Stimulated activated CD4-positive, alpha-beta T cell treated with anti-CD3 and anti-CD28 coated beads, TNF-alpha, amount 100 ng/mL, for 48 hours (primary cell): ENCODE measurements around the gene BARX1.
"Not testable (repeated sequence)": the region's sequence is repeated elsewhere in the genome, so short reads cannot be mapped to it uniquely, and the experiment has no call there.

Source experiments
- DNase-seq, 3 donors: peaks; one replicate each; pipeline ENCODE4 v3.0.0-alpha.2; 2020; ENCODE audit warnings: low read depth in 3 of 3

BARX1 gene

DNA sequence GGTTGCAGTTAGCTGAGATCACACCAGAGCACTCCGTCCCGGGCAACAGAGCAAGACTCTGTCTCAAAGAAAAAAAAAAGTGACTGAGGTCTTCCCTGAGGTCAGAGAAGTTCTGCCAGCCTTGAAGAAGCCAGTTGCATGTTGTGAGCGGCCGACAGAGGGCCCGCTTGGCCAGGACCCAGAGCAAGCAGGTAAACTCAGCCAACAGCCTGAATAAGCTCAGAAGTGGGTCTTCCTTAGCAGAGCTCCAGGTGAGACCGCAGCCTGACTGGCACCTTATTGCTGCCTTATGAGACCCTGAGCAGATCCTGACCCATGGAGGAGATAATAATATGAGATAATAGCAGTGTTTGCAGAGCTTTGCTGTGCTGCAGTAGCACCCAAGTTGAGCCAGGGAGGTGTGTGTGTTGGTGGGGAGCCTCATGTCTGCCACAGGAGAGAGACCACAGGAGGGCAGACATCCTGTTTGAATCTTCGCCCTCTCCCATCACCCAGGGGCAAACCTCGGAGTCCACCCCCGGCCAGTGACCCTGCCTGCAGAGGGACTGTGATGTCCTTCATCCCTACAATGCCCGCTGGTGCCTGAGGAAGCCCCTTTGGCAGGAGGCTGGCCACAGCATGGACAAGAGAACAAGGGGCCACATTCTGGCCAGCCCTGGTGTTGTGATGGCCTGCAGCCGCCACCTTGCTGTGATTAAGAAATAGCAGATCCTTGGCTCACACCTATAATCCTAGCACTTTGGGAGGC, 10.8 kb upstream of the BARX1 start:
- no peak for DNase-seq

DNA sequence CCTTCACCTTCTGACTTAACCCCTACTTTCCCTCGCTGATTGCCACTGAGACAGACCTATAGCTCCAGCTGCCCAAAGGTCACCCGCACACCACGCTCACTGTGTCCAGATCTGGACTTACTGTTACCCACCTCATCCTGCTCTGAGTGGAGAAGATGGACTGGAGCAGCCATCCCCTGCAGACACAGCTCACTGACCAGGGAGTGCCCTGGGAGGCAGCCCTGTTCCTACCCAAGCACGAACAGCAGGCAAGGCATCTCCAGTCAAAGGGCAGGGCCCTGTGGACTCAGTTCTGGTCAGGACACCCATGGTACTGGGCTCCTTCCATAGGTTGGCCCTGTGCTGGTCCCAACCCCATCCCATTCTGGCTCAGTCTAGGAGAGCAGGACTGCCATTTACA, 9.5 kb upstream of the BARX1 start:
- no peak for DNase-seq

DNA sequence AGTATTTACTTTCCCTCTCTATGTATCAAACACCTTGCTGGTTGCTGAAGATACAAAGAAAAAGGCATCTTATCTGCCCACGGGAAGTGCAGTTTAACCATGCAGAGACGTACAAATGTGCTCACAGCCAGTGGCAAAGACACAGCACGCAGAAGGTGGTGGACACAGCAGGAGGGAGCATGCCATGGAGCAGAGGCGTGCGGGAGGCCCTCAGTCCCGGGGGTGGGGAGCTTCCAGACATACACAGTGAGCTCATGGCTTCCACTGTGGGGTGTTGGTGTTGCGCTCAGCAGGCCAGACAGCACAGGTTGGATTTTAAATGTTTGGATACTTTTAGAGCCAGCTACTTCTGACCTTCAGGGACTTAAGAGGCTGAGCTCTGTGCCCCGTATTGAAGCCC, 8.8 kb upstream of the BARX1 start:
- no peak for DNase-seq

DNA sequence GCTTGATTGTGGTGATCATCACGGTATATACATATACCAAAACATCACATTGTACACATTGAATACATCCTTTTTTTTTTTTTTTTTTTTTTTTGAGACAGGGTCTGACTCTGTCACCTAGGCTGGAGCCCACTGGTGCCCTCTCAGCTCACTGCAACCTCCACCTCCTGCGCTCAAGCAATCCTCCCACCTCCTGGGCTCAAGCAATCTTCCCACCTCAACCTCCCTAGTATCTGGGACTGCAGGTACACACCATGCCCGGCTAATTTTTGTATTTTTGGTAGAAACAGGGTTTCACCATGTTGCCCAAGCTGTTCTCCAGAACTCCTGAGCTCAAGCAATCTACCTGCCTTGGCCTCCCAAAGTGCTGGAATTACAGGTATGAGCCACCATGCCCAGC, 8.3 kb upstream of the BARX1 start:
- DNase-seq, result not testable (repeated sequence)

DNA sequence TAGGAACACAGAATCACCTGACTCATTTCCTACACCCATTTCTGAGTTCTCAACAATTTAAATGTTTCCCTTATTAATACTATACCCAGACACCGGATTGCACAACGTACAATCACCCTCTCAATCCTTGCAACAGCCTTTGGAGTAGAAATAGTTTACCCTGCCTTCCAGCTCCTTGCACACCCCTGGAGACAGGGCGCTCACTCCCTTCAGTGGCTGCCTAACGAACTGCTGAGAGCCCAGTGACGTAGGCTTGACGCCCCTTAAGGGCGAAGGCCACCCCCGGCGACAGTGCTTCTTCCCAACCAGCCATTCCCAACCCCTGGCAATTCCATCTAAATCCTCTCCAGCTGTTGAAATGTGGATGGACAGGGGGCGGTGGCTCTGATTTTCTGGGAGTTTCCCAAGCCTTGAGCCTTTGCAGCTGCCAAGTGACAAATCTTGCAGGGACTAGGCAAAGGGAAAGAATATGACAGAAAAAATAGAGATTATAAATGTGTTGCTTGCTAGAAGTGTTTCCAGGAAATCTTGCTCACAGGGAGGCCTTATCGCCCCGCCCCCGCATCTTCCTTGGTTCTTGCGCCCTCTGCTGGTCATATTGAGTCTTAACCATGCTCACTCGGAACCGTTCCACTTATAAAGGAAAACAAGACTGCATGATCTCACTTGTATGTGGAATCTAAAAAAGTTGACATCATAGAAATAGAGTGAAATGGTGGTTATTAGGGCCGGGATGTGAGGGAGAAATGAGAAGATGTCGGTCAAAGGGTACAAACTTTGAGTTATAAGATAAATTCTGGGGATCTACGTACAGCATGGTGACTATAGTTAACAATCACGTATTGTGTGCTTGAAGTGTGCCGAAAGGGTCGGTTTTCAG, 7.6 kb upstream of the BARX1 start:
- DNase-seq, result peak; percentile 68 to 79 (median 76)

DNA sequence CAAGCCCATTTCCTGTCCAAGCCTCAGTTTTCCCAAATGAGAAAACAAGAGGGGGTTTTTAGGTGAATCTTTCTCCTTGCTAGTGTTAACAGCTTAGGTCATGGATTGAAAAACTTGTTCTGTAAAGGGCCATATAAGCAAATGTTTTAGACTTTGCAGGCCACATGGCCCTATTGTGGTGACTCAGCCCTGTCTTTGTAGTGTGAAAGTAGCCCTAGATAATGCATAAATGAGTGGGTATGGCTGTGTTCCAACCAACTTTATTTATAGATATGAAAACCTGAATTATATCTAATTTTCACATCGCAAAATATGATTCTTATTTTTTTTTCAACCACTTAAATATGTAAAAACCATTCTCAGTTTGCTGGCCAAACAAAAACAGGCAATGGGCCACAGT, 6.9 kb upstream of the BARX1 start:
- no peak for DNase-seq

DNA sequence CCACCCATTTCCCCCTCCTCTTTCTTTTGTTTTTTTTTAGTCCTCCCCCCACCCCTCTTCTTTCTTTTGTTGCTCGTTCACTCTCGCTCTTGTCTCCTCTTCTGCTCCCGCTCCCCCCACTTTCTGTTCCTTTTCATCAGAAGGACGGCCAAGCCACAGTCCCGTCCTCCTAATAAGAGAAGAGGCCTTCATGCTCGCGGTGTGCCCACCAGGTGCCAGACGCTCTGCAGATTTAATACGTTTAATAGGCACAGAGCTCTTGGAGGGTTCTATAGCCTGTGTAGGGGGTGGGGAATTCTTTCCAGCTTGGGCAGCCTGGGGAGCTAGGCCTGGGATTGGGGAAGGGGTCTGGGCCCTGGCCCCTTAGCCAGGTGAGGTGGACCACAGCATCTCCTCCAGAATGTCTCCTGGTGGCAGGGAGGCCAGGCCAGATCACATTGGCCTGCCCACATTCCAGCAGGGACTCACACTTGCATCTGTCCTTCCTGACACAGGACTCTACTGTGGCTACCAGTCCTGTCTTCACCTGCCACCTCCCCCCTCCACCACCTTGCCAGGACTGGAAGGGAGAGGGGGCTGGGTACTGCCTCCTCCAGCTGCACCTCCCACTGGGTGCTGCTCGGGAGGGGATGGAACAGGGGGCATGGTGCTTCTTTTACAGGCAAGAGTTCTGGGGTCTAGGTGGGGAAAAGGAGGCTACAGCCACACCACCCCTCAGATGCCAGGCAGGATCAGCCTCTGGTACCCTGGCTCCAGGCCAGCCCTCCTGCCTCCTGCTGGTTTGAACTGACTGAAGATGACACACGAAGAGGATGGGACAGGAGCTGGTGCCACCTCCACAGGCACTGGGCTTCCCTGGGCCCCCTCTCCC, 6.1 kb upstream of the BARX1 start:
- no peak for DNase-seq

DNA sequence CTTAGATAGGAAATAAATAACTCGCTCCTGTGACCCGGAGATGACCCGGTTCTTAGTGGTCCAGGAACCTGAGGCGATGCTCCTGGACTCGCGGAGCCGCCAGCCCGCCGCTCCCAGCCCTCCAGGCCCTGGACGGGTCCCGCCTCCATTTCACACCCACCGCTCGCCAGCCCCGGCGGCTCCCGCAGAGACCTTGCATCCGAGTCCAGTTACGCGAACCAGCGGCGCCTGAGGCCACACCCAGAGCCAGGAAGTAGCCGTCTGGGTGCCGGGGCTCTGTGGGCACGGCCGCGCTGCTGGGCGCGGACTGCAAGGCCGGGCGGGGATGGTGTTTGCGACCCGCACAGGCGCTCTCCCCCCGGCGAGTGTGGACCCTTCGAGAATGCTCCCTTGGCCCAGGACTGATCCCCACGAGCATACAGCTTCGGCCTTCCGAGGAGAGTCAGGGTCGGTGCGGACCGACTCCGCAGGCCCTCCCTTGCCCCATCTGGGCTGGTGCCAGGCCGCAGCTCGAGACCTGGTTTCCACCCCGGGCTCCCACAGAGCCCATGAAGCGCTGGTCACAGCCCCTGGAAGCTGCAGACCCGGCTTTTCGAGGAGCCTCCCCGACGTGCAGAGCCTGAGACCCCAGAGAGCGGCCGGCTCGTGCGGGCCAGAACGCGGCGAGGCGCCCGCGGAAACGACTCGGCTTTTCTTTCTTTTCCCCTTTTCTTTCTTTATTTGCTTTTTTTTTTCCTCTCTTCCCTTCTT, 5.2 kb upstream of the BARX1 start:
- DNase-seq, result no peak

DNA sequence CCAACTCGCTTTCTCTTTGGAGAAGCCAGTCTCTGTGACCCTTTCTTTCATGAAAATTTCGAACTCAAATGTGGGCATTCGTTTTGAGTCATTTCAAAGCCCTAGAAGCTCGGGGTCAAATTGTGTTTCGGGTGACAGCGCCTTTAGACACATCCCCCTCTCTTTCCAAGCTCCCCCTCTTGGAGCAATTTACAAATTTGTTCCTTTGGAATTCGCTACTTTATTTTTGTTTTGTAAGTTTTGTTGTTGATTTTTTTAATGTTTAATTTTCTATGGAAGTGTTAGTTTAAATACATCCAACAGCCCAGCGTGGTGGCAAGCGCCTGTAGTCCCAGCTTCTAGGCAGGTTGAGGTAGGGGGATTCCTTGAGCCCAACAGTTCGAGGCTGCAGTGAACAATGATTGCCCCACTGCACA, 4.6 kb upstream of the BARX1 start:
- no peak for DNase-seq

DNA sequence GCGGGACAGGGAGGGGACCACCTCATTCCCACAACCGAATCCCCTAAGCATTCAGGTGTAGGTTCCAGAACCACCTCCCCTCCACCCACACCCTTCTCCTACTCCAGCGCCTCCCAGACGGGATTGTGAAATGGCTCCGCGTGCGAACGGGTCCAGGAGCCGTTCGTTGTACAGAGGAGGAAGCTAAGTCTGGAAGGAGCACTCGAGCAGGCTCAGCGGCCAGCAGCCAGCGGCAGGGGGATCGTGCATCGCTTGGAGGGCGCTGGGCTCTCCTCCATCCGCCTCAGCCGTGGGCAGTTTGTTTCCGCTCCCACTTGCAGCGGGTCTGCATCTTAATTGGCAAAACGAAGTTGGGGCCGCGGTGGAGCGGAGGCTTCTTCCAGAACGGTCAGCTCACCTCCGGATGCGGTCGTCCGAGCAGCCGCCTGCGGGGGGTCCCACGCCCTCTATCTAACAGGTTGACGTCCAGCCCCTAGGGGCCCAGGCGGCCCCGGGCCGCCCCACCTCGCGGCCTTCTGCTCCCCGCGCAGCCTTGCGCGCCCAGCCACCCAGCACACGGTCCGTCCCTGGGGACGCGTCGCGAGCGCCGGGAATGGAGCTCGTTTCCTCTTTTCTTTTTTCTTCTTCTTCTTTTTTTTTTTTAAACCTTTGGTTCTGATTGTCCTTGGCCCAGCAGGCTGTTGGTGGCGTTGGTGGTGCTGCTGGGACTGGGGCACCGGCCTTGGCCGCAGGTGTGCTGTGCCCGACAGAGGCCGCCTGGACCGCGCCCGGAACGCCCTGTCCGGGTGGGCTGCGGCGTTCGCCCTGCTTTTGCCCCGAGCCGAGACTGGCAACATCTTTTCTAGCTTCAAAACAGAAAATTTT, 3.9 kb upstream of the BARX1 start:
- no peak for DNase-seq

DNA sequence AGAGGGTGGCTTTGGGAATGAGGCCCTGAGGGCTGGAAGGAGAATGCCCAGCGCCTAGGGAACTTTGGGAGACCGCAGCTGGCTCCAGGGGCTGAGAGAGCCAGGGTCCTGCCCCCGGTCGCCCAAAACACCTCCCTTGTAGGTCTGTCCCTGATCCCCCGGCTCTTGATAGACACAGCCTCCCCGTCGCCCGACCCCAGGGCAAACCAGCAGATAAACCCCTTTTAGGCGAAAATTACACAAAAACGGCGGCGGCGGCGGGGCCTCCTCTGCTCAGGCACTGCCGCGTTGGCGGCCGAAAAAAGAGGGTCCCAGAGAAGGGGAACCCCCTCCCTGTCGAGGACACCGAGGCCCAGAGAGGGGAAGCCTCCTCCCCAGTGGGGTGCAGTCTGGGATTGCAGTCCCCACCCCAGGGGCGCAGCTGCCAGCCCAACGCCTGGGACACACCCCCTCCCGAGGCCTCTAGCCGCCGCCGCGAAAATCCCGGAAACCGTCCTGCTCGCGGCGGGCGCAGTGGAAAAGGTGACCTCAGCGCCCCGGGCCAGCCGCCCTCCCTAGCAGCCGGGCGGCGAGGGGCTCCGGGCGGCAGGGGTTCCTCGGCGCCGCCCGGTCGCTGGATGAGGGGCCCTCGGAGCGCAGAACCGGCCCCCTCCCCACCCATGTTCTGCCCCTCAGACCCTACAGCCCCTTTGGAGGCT, 3.1 kb upstream of the BARX1 start:
- DNase-seq, result no peak

DNA sequence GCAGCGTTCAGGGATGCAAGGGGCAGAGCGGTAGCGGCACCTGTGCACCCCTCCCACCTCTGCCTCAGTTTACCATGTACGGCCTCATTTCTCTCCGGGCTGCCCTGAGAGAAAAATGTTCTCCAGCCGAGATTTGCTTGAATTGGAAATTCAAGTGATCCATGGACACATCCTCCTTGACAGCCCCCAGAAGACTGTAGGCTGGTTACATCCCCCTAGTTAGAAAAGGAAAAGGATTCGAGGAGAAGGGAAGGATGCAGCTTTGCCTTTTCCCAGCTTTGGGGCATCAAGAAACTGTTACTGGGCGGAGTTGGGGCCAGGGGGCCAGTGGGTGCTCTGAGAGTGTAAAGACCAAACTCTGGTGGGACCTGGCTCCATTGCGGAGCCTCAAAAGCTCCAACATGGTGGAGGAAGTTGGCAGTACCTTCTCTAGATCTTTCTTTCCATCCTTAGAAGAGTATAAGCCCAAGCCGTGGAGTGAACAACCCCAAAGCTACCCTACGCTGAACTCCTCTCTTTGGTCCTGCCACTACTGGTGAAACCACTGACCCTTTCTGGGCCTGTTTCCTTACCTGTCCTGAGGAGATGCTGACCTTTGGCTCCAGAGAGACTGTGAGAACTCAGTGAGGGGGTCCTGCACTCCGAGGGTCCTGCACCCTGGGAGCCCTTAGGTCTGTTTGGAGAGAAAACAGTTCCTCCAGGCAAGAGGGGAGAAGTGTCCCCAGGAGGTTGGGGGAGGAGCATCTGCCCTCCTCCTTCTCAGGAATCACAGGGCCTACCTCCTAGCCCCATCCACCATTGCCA, 1.0 kb upstream of the BARX1 start:
- no peak for DNase-seq

DNA sequence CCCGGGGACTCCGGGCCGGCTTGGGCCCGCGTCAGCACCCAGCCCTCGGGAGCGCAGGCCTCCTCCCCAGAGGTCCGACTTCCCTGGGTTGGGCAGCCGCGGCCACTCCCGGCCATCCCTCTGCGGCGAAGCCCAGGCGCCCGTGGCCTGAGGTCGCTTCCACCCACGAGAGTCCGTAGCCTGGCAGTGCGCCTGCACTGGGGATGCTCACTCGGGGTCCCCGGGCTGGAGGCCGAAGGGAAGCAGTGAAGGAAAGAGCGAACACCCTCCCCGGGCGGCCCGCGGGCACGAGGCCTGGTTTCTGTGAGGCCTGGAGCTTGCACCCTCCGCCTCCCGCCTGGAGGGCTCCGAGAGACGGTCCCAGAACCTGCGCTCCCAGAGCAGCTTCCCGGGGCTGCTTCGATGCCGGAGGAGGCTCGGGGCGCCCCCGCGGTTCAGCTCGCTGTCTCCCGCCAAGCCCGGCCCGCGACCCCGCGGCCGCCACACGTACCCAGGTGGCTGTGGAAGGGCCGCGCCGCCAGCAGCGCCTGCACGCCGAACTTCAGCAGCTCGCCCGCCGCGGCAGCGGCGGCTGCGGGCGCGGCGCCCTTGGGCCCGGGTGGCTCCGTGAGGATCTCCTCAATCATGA, 607 bp downstream of the BARX1 start:
- no peak for DNase-seq

DNA sequence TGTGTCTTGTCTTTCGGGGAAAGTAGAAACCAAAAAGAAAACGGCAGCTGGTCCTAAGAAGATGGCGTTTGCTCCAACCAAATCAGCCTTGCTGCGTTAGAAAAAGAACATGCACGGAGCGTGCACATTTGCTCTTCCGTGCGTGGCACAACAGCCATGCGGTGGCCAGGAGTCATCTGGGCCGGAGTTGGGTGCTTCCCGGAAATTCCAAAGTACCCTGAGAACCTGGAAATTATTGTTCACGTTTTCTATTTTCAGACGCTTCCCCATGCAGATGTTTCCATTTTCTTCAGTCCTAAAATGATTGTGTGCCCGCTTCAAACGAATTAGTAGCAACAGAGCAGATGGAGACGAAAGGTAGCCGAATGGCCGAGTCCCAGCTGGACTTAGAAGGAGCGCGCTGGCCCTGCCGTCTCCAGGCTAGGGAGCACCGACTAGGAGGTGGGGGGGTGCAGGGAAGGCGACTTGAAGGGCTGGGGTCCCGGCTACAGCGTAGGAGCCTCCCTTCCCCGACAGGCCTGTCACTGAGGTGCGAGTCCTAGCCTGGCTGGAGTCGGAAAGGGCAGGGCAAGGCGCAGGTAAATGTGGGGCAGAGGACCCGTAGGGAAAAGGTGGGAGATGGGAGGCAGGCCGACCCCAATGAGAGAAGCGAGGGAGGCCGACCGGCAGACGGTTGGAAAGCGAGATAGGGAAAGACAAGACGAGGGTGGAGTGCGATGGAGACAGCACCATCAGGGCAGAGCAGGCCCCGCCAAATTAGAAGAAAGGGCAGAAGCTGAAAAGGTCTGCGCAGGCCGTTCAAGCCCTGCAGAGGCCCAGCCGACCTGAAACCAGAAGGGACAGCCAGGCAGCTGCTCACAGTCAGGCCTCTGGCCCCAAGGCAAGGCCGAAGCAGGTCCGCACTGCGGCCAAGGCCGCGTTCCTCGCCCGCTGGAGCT, 1.4 kb downstream of the BARX1 start:
- no peak for DNase-seq

DNA sequence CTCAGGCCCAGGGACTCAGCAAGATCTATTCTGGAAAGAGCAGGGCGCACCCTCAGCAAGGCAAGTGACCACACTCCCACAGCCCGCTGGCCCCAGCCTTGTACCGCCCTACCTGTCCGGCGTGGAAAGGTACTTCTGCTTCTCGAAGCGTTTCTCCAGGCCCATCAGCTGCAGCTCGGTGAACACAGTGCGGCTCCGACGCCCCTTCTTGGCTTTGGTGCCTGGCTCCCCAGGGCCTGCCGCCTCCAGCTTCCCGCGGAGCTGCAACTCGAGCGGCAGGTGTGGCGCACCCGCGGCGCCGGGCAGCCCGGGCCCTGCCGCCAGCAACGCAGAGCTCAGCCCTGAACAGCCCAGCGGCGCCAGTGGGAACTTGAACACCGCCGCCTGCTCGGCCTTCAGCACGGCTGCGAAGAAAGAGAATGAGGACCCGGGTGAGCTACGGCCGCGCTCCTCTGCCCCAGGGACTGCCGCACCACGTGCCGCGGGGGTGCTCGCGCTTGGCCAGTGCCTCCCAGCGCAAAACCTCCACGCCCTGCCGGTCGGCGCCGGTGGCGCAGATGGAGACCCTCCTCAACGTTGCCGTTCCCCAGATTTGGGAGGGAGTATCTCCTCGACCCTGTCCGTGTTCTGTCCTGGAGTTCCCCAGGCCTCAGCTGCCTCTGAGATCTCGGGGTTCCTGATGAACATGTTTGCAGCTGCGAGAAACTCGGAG, 2.2 kb downstream of the BARX1 start:
- DNase-seq, result no peak

DNA sequence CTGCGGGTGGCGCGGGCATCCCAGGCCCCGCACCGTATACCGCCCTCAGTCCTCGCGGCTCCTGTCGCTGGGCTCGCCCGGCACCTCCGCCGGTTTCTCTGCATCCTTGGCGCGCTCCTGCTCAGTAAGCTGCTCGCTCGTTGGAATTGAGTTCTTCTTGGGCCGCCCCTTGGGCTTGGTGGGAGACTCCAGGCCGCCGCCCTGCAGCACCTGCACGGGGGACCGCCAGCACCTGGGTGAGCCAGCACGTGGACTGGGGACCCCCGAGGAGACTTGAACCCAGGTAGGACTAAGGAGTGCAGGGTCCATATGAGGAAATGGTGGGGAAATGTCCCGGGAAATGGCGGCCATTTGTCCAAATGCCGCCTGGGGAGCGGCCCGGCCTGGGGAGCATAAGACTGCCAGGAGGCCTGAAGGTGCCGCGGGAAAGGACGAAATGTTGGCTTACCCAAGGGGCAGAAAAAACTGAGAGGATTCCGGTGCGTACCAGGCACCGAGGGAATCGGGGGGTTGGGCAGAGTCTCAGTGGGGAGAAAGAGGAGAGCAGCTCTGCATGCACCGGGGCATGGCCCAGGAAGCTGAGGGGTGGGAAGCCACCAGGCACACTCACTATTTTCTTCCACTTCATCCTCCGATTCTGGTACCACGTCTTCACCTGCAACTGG, 2.9 kb downstream of the BARX1 start:
- DNase-seq, result no peak
